ENCODE measurements around the gene MTFR1L. TPM values are rescaled to one million over a fixed set of nuclear protein-coding genes. Genes with fewer than 3 reads are reported as not detected.

The MTFR1L gene
- total RNA-seq, 1 donor: 46.6 TPM

DNA sequence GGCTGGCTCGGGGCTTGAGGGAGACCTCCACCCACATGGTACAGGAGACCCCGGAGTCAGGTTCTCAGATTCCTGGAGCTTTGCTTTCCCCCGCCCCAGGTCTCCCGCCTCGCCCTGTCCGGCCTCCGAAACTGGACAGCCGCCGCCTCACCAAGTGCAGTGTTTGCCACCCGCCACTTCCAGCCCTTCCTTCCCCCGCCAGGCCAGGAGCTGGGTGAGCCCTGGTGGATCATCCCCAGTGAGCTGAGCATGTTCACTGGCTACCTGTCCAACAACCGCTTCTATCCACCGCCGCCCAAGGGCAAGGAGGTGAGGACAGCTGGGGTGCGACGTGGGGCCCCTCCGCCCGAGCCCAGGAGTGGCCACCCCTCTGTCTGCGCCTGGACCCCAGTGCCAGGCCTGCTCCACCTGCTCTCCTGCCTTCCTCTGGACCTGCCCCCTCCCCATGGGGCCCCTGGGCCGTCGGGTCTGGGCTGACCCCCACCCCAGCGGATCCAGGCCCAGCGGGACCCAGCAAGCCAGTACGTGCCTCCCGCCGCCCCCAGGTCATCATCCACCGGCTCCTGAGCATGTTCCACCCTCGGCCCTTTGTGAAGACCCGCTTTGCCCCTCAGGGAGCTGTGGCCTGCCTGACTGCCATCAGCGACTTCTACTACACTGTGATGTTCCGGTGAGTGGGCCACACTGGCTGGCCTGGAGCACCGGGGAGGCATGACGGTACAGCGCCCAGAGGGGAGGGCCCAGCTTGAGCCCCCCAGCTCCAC lies 11.1 kb upstream of the MTFR1L start:
- DNase-seq (ENCODE audit: low read depth): no peak
- H3K4me3 ChIP-seq (ENCODE audit: low read depth, low read length): no peak overlapping the region
- no peak for TF ChIP-seq CTCF (IDR thresholded peaks at IDR 0.05; ENCODE audit: insufficient read depth, low read depth, low read length)

- H3K4me3 ChIP-seq (ENCODE audit: low read depth, low read length): no peak overlapping the region
- DNase-seq (ENCODE audit: low read depth): no peak
- no peak for TF ChIP-seq CTCF (IDR thresholded peaks at IDR 0.05; ENCODE audit: insufficient read depth, low read depth, low read length)
These were observed 10.3 kb upstream of the MTFR1L start for GRCh38 chr1:25809283-25809926.

DNA sequence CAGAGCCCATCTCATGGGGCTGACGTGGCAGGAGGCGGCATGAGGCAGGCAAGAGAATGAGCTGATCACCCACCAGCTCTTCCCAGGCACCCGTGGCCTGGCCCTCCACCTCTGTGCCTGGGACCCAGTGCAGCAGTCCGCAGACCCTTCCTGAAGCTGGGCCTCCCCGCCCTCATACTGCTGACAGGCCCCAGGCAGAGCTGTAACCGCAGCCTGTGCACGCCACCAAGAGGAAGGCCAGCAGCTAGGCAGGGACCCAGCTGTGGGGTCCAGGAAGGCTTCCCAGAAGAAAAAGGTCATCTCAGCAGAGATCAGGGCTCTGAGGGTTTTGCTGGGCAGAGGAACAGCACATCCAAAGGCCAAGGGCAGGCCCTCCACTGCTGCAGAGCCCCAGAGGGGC lies 9.8 kb upstream of the MTFR1L start:
- DNase-seq (ENCODE audit: low read depth): no peak
- no peak overlapping the region for H3K4me3 ChIP-seq (ENCODE audit: low read depth, low read length)
- no peak for TF ChIP-seq CTCF (IDR thresholded peaks at IDR 0.05; ENCODE audit: insufficient read depth, low read depth, low read length)

- no peak overlapping the region for H3K4me3 ChIP-seq (ENCODE audit: low read depth, low read length)
- DNase-seq (ENCODE audit: low read depth): peak; percentile 37
- TF ChIP-seq CTCF (IDR thresholded peaks at IDR 0.05; ENCODE audit: insufficient read depth, low read depth, low read length): peak; percentile 87
These were observed 9.1 kb upstream of the MTFR1L start for GRCh38 chr1:25810341-25811299.

DNA sequence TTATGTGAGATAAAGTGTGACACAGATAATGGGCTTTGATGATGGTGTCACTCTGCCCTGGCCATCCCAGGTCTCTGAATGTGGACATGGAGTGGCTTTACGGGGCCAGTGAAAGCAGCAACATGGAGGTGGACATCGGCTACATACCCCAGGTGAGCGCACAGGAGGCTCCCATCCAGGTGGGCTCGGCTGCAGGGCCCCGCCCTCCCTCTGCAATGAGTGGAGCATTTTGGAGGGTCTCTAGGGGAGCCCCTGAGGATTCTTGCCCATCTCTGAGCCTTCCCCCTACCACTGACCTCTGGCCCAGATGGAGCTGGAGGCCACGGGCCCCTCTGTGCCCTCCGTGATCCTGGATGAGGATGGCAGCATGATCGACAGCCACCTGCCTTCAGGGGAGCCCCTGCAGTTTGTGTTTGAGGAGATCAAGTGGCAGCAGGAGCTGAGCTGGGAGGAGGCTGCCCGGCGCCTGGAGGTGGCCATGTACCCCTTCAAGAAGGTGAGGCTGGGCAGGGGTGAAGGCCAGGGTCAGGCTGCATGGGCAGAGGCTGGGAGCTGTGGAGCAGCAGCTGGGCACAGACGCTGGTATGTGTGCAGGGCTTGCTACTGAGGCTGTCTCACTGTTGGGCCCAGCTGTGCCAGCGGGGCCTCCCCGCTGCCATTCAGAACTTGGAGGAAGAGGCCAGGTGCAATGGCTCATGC lies 8.2 kb upstream of the MTFR1L start:
- no peak overlapping the region for H3K4me3 ChIP-seq (ENCODE audit: low read depth, low read length)
- DNase-seq (ENCODE audit: low read depth): no peak
- no peak for TF ChIP-seq CTCF (IDR thresholded peaks at IDR 0.05; ENCODE audit: insufficient read depth, low read depth, low read length)

DNA sequence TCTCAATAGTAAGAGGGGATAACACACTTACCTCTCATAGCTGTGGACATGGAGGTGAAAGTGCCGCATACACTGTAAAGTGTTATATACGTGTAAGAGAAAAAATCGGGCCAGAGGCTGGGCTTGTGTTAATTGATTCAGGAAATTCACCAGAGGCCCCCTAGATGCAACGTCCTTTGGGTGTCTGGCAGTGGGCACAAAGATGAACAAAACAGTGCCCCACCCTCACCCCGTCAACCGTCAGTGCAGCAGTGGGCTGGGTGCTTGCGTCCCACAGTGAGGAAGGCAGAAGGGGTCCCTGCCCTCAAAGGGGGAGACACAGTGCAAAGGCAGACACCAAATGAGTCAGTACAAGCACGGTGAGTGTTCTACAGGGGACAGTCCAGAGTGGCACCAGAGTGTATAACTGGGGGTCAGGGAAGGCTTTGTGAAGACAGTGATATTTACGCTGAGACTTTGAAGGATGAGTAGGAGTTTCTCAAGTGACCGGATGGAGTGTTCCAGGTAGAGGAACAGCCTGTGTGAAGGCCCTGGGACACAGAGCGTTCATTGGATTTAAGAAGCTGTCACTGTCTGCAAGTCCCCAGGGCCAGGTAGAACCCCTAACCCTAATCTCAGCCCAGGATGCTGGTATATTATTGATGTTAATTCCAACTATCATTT lies 6.6 kb upstream of the MTFR1L start:
- no peak for TF ChIP-seq CTCF (IDR thresholded peaks at IDR 0.05; ENCODE audit: insufficient read depth, low read depth, low read length)

More for the DNA sequence above, 6.6 kb upstream of the MTFR1L start:
- DNase-seq (ENCODE audit: low read depth): no peak
- H3K4me3 ChIP-seq (ENCODE audit: low read depth, low read length): no peak overlapping the region

Measured in fibroblast of villous mesenchyme (primary cell).